H9 (cell line): ENCODE data around the gene KDR. TPM values are rescaled to one million over a fixed set of nuclear protein-coding genes. Genes with fewer than 3 reads are reported as not detected.

ENCODE experiments used
- DNase-seq: peaks from one replicate; pipeline ENCODE4 v3.0.0-alpha.2; 2017
- H2AFZ ChIP-seq: one replicate; pipeline ENCODE4 v1.6.1; 2013; ENCODE audit warnings: mild to moderate bottlenecking, low read length, control low read depth, moderate library complexity
- H2AK5ac ChIP-seq: 2 replicates; pipeline ENCODE4 v1.6.1; 2013; ENCODE audit warnings: low read length, control low read depth, mixed read lengths; ENCODE audit not compliant: insufficient read length
- H2BK120ac ChIP-seq: one replicate; pipeline ENCODE4 v1.6.1; 2013; ENCODE audit warnings: low read depth, mild to moderate bottlenecking, low read length, control low read depth, inconsistent platforms; ENCODE audit not compliant: poor library complexity, severe bottlenecking
- H2BK12ac ChIP-seq: 2 replicates; pipeline ENCODE4 v1.6.1; 2013; ENCODE audit warnings: low read length, control low read depth, mixed read lengths, low read depth; ENCODE audit not compliant: insufficient read length
- H2BK15ac ChIP-seq: 2 replicates; pipeline ENCODE4 v1.6.1; 2013; ENCODE audit warnings: low read depth, low read length, control low read depth
- H2BK20ac ChIP-seq: one replicate; pipeline ENCODE4 v1.6.1; 2013; ENCODE audit warnings: low read depth, mild to moderate bottlenecking, low read length, control low read depth, inconsistent platforms; ENCODE audit not compliant: poor library complexity, severe bottlenecking
- H2BK5ac ChIP-seq: 2 replicates; pipeline ENCODE4 v1.6.1; 2013; ENCODE audit warnings: low read length, control low read depth, mixed read lengths; ENCODE audit not compliant: insufficient read length
- H3K14ac ChIP-seq: 2 replicates; pipeline ENCODE4 v1.6.1; 2013; ENCODE audit warnings: low read length, control low read depth; ENCODE audit not compliant: insufficient read depth
- H3K18ac ChIP-seq: 2 replicates; pipeline ENCODE4 v1.6.1; 2013; ENCODE audit warnings: low read depth, mild to moderate bottlenecking, mixed read lengths, low read length, control low read depth; ENCODE audit not compliant: insufficient read length
- H3K23ac ChIP-seq: 2 replicates; pipeline ENCODE4 v1.6.1; 2013; ENCODE audit warnings: low read length, control low read depth, mixed read lengths, low read depth; ENCODE audit not compliant: insufficient read length
- H3K23me2 ChIP-seq: 2 replicates; pipeline ENCODE4 v1.6.1; 2013; ENCODE audit warnings: low read depth, mild to moderate bottlenecking, mixed read lengths, low read length, control low read depth; ENCODE audit not compliant: insufficient read length, poor library complexity, severe bottlenecking
- H3K27ac ChIP-seq: 2 replicates; pipeline ENCODE4 v1.5.1; 2013; ENCODE audit warnings: low read length, control low read depth, mixed read lengths, low read depth; ENCODE audit not compliant: insufficient read length
- H3K27me3 ChIP-seq: 2 replicates; pipeline ENCODE4 v1.6.1; 2013; ENCODE audit warnings: low read length, control low read depth, inconsistent platforms; ENCODE audit not compliant: insufficient read depth
- H3K4ac ChIP-seq: 2 replicates; pipeline ENCODE4 v1.6.1; 2013; ENCODE audit warnings: low read depth, mild to moderate bottlenecking, control low read depth, inconsistent platforms, low read length, moderate library complexity
- H3K4me1 ChIP-seq: 2 replicates; pipeline ENCODE4 v1.6.1; 2013; ENCODE audit warnings: low read length, control low read depth, inconsistent platforms; ENCODE audit not compliant: insufficient read depth
- H3K4me2 ChIP-seq: 2 replicates; pipeline ENCODE4 v1.6.1; 2013; ENCODE audit warnings: low read length, control low read depth, mixed read lengths; ENCODE audit not compliant: insufficient read length, insufficient read depth
- H3K56ac ChIP-seq: 2 replicates; pipeline ENCODE4 v1.6.1; 2013; ENCODE audit warnings: low read depth, mild to moderate bottlenecking, mixed read lengths, low read length, control low read depth; ENCODE audit not compliant: insufficient read length
- H3K79me1 ChIP-seq: 2 replicates; pipeline ENCODE4 v1.6.1; 2013; ENCODE audit warnings: low read depth, mild to moderate bottlenecking, moderate library complexity, low read length, control low read depth, inconsistent platforms; ENCODE audit not compliant: insufficient read depth, poor library complexity, severe bottlenecking
- H3K79me2 ChIP-seq: 2 replicates; pipeline ENCODE4 v1.6.1; 2013; ENCODE audit warnings: low read length, control low read depth, inconsistent platforms; ENCODE audit not compliant: insufficient read depth
- H3K9ac ChIP-seq: 2 replicates; pipeline ENCODE4 v1.6.1; 2013; ENCODE audit warnings: low read length, control low read depth, mixed read lengths; ENCODE audit not compliant: insufficient read length; ENCODE audit errors: extremely low read depth
- H3K9me3 ChIP-seq: one replicate; pipeline ENCODE4 v1.6.1; 2013; ENCODE audit warnings: low read depth, low read length, inconsistent platforms; ENCODE audit not compliant: control insufficient read depth
- H3T11ph ChIP-seq: one replicate; pipeline ENCODE4 v1.6.1; 2013; ENCODE audit warnings: mild to moderate bottlenecking, low read length, control low read depth, inconsistent platforms
- H4K20me1 ChIP-seq: one replicate; pipeline ENCODE4 v1.6.1; 2013; ENCODE audit not compliant: control insufficient read depth, insufficient read length, insufficient read depth
- H4K5ac ChIP-seq: 2 replicates; pipeline ENCODE4 v1.6.1; 2013; ENCODE audit warnings: low read depth, mild to moderate bottlenecking, mixed read lengths, low read length, control low read depth; ENCODE audit not compliant: insufficient read length
- H4K8ac ChIP-seq: replicated peaks from 2 replicates; pipeline ENCODE4 v1.6.1; 2013; ENCODE audit warnings: low read length, control low read depth, mixed read lengths, low read depth; ENCODE audit not compliant: insufficient read length
- H4K91ac ChIP-seq: 2 replicates; pipeline ENCODE4 v1.6.1; 2013; ENCODE audit warnings: low read depth, mild to moderate bottlenecking, moderate library complexity, mixed read lengths, low read length, control low read depth; ENCODE audit not compliant: insufficient read length
- H3K27ac Mint-ChIP-seq, 3 experiments: 2 replicates in 2 of 3; 3 replicates in 1 of 3; pipeline ENCODE4 v1.8.0; 2020 to 2021; ENCODE audit warnings: mixed read lengths in 3 of 3, mild to moderate bottlenecking in 1 of 3, moderate library complexity in 1 of 3
- H3K27me3 Mint-ChIP-seq: 2 replicates; pipeline ENCODE4 v1.8.0; 2021; ENCODE audit warnings: low read depth, mild to moderate bottlenecking, moderate library complexity, mixed read lengths
- H3K36me3 Mint-ChIP-seq, 3 experiments: 2 replicates in 2 of 3; 3 replicates in 1 of 3; pipeline ENCODE4 v1.8.0; 2020 to 2021; ENCODE audit warnings: low read depth in 3 of 3, mixed read lengths in 3 of 3; ENCODE audit not compliant: insufficient read depth in 1 of 3
- H3K4me1 Mint-ChIP-seq, 2 experiments: 2 replicates each; pipeline ENCODE4 v1.8.0; 2020; ENCODE audit warnings: mixed read lengths in 2 of 2
- H3K4me3 Mint-ChIP-seq, 2 experiments: 2 replicates in 1 of 2; 3 replicates in 1 of 2; pipeline ENCODE4 v1.8.0; 2020 to 2021; ENCODE audit warnings: mild to moderate bottlenecking in 2 of 2, mixed read lengths in 2 of 2, moderate library complexity in 1 of 2
- H3K9me3 Mint-ChIP-seq, 2 experiments: 2 replicates in 1 of 2; 3 replicates in 1 of 2; pipeline ENCODE4 v1.8.0; 2020; ENCODE audit warnings: mild to moderate bottlenecking in 2 of 2, mixed read lengths in 2 of 2, moderate library complexity in 1 of 2
- CTCF ChIP-seq: fragments of 200-600 bp; sonication (generic); conservative IDR thresholded peaks from 3 replicates; pipeline ENCODE4 v1.8.0; 2021; ENCODE audit warnings: antibody characterized with exemption, mild to moderate bottlenecking
- WGBS: extraction: QIAGEN DNeasy Blood & Tissue Kit; methylation state at CpG from one replicate; pipeline ENCODE4 v1.1.7; 2013; ENCODE audit warnings: missing lambda C conversion rate, low lambda C conversion rate, mixed read lengths; ENCODE audit not compliant: insufficient read length; ENCODE audit errors: extremely low coverage; 5-methylcytosine and 5-hydroxymethylcytosine counted together
- total RNA-seq: library from RNA; stranded (reverse); gene quantifications from 2 replicates; pipeline ENCODE4 v1.2.1, GENCODE V29; 2021

Gene KDR
- total RNA-seq, 1 experiment from 2014 or later, result 51.4 TPM

GRCh38 chr4:55118397-55118796, 7.0 kb downstream of the KDR start:
- Histone ChIP-seq H2BK12ac (no peak overlapping the region), H3K56ac (no peak overlapping the region), H2BK120ac (no peak overlapping the region), H3K23ac (no peak overlapping the region), H3K18ac (no peak overlapping the region), H2BK20ac (no peak overlapping the region), H3K79me1 (no peaks in the 10 kb centered on the region), H4K5ac (no peak overlapping the region), H2BK15ac (no peak overlapping the region), H3K4me1 (no peaks in the 10 kb centered on the region; the same call in 1 of the 2 replicates), H2AFZ (no peak overlapping the region), H3K27ac (no peak overlapping the region), H3K4ac (no peak overlapping the region), H3K9me3 (no peaks in the 10 kb centered on the region), H2BK5ac (no peak overlapping the region), H2AK5ac (no peak overlapping the region), H4K8ac (no peak overlapping the region), H4K20me1 (no peaks in the 10 kb centered on the region), H3K4me2 (no peak overlapping the region), H4K91ac (no peak overlapping the region), H3K23me2 (no peaks in the 10 kb centered on the region), H3K14ac (no peak overlapping the region), H3K79me2 (peaks cover 22% of the 10 kb centered on the region; the same call in 1 of the 2 replicates), H3K27me3 (no peaks in the 10 kb centered on the region), H3K9ac (no peak overlapping the region), H3T11ph (no peak overlapping the region)
- Mint-ChIP-seq H3K27ac (peak overlapping the region in 1 of 3 experiments; percentile 79; a peak in 1 of 7 replicates), H3K4me3 (no peak overlapping the region), H3K9me3 (no peaks in the 10 kb centered on the region), H3K4me1 (peaks cover 7 to 22% of the 10 kb centered on the region in 2 experiments), H3K27me3 (no peaks in the 10 kb centered on the region), H3K36me3 (peaks cover 3 to 39% (median 25%) of the 10 kb centered on the region in 3 experiments; a peak in 5 of 7 replicates)
- no peak for TF ChIP-seq CTCF
- DNase-seq, result no peak
- WGBS, result no CpG with 5 or more reads among the region's 6 CpGs
